NCI-H2227 treated with DMSO at 0.1 percent for 48 hours (cell line): ENCODE results near the gene C16orf74.

Experiments used
- DNase-seq: peaks from one replicate; lab custom pipeline; 2025; lab: John Stamatoyannopoulos, UW

The C16orf74 gene

GRCh38 chr16:85717393-85718152 lies 33.3 kb downstream of the C16orf74 start:
- DNase-seq: peak; percentile 50

- no peak for DNase-seq
Measured at GRCh38 chr16:85716680-85717038, 34.2 kb downstream of the C16orf74 start.

- DNase-seq: no peak
Measured at GRCh38 chr16:85716022-85716679, 34.7 kb downstream of the C16orf74 start.

- DNase-seq: peak; percentile 42
Measured at GRCh38 chr16:85715169-85716021, 35.5 kb downstream of the C16orf74 start.

GRCh38 chr16:85712801-85713200 lies 38.1 kb downstream of the C16orf74 start:
- no peak for DNase-seq

- no peak for DNase-seq
Measured at GRCh38 chr16:85711982-85712587, 38.8 kb downstream of the C16orf74 start.

GRCh38 chr16:85710732-85711131 lies 40.2 kb downstream of the C16orf74 start:
- no peak for DNase-seq

- DNase-seq: no peak
Measured at GRCh38 chr16:85709766-85710585, 40.9 kb downstream of the C16orf74 start.

- no peak for DNase-seq
Measured at GRCh38 chr16:85708338-85708737, 42.6 kb downstream of the C16orf74 start.

- no peak for DNase-seq
Measured at GRCh38 chr16:85707528-85708095, 43.3 kb downstream of the C16orf74 start.

- DNase-seq: no peak
Measured at GRCh38 chr16:85706449-85707034, 44.4 kb downstream of the C16orf74 start.

- no peak for DNase-seq
Measured at GRCh38 chr16:85704900-85705846, 45.7 kb downstream of the C16orf74 start.

GRCh38 chr16:85704011-85704410 lies 46.9 kb downstream of the C16orf74 start:
- no peak for DNase-seq

- DNase-seq: no peak
Measured at GRCh38 chr16:85699628-85700027, 51.3 kb downstream of the C16orf74 start.

GRCh38 chr16:85698935-85699558 lies 51.8 kb downstream of the C16orf74 start:
- DNase-seq: no peak

- no peak for DNase-seq
Measured at GRCh38 chr16:85698459-85698891, 52.4 kb downstream of the C16orf74 start.

GRCh38 chr16:85697431-85697830 lies 53.5 kb downstream of the C16orf74 start:
- DNase-seq: no peak

- DNase-seq: no peak
Measured at GRCh38 chr16:85696781-85697180, 54.1 kb downstream of the C16orf74 start.
